NCI-H2107 (cell line): ENCODE measurements around the gene DNAAF3.
"Not testable (repeated sequence)": the region's sequence is repeated elsewhere in the genome, so short reads cannot be mapped to it uniquely, and the experiment has no call there.

Experiments used
- DNase-seq: peaks from one replicate; lab custom pipeline; 2025; lab: John Stamatoyannopoulos, UW

Gene DNAAF3

GRCh38 chr19:55166530-55167268 lies at the start of gene DNAAF3:
DNAAF3 (minus strand) TSS chr19:55166613; CDS start chr19:55166413, 200 bp downstream.
- peak; percentile 87 for DNase-seq

GRCh38 chr19:55213547-55213946 lies 47.1 kb upstream of the DNAAF3 start:
- DNase-seq = no peak

- no peak for DNase-seq
These were observed 46.0 kb upstream of the DNAAF3 start for GRCh38 chr19:55212447-55212846.

GRCh38 chr19:55209693-55210472 lies 43.5 kb upstream of the DNAAF3 start:
- no peak for DNase-seq

GRCh38 chr19:55208880-55209692 lies 42.7 kb upstream of the DNAAF3 start, which contains the start of gene PTPRH:
PTPRH (minus strand) TSS chr19:55209501; CDS start chr19:55209433, 68 bp downstream.
- DNase-seq = no peak

GRCh38 chr19:55206664-55207500 lies 40.5 kb upstream of the DNAAF3 start:
- peak; percentile 60 for DNase-seq

GRCh38 chr19:55202199-55202598 lies 35.8 kb upstream of the DNAAF3 start:
- DNase-seq = not testable (repeated sequence)

- no peak for DNase-seq
These were observed 33.3 kb upstream of the DNAAF3 start for GRCh38 chr19:55199620-55200204.

- no peak for DNase-seq
These were observed 32.2 kb upstream of the DNAAF3 start for GRCh38 chr19:55198651-55199050.

GRCh38 chr19:55197528-55197927 lies 31.1 kb upstream of the DNAAF3 start:
- no peak for DNase-seq

- DNase-seq = no peak
These were observed 30.4 kb upstream of the DNAAF3 start for GRCh38 chr19:55196803-55197202.

GRCh38 chr19:55193481-55193880 lies 27.1 kb upstream of the DNAAF3 start:
- DNase-seq = no peak

- DNase-seq = no peak
These were observed 23.0 kb upstream of the DNAAF3 start for GRCh38 chr19:55189403-55189835.

- no peak for DNase-seq
These were observed 22.2 kb upstream of the DNAAF3 start for GRCh38 chr19:55188625-55189024.

GRCh38 chr19:55186080-55186479 lies 19.7 kb upstream of the DNAAF3 start:
- DNase-seq = no peak

GRCh38 chr19:55181740-55182139 lies 15.3 kb upstream of the DNAAF3 start:
- DNase-seq = no peak

GRCh38 chr19:55179606-55180484 lies 13.4 kb upstream of the DNAAF3 start, which contains the start of gene SYT5:
SYT5 (minus strand) TSS chr19:55180289; CDS start chr19:55179041, 1,248 bp downstream.
- no peak for DNase-seq

- DNase-seq = peak; percentile 54
These were observed 12.6 kb upstream of the DNAAF3 start for GRCh38 chr19:55178781-55179599.

GRCh38 chr19:55176076-55176475 lies 9.7 kb upstream of the DNAAF3 start:
- DNase-seq = no peak
